HG03060 (cell line): Measurements from ENCODE around the gene SLC32A1.

Experiments used
- ATAC-seq: cut with Tn5 transposase; IDR thresholded peaks from one replicate; pipeline ENCODE4 v1.9.1; 2021; ENCODE audit warnings: low read depth, moderate number of reproducible peaks; ENCODE audit not compliant: unreplicated experiment

The SLC32A1 gene

DNA sequence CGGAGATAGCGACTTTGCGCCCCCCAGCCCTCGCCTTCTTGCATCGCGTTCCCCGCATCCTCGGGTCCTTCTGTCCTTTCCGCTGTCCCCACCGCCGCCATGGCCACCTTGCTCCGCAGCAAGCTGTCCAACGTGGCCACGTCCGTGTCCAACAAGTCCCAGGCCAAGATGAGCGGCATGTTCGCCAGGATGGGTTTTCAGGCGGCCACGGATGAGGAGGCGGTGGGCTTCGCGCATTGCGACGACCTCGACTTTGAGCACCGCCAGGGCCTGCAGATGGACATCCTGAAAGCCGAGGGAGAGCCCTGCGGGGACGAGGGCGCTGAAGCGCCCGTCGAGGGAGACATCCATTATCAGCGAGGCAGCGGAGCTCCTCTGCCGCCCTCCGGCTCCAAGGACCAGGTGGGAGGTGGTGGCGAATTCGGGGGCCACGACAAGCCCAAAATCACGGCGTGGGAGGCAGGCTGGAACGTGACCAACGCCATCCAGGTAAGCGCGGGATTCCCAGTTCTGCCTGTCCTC, 401 bp downstream of the SLC32A1 start:
- ATAC-seq = no peak

DNA sequence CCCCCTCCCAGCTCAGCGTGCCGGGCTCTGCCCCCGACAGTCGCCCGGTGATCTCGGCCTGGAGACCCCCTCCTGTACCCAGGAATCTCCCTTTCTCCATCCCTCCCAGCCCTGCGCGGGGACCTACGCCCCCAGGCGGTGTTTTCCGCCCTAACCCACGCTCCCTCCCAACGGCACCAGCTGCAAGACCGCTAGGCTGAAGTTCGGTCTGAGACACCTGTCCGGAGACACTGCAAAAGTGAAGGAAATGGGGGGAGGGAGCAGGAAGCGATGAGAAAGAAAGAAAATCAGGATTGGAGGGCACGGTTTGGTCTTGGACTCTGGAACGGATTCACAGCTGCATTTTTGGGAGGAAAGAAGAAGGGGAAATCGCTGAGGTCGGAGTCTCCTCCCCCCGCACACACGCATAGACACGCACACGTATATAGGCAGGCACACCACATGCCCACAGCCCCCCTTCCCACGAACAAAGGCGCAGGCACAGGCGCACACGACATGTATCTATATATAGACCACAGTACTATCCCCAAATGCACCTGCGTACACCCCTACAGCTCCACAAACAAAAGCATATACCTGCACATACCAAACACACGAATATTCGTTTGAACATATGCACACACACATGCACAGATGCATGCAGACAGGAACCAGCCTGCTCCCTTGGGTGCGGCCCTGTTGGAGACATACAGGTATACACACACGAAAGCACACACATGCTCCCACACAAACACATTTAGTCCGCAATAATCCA, 1.0 kb downstream of the SLC32A1 start:
- ATAC-seq = no peak

DNA sequence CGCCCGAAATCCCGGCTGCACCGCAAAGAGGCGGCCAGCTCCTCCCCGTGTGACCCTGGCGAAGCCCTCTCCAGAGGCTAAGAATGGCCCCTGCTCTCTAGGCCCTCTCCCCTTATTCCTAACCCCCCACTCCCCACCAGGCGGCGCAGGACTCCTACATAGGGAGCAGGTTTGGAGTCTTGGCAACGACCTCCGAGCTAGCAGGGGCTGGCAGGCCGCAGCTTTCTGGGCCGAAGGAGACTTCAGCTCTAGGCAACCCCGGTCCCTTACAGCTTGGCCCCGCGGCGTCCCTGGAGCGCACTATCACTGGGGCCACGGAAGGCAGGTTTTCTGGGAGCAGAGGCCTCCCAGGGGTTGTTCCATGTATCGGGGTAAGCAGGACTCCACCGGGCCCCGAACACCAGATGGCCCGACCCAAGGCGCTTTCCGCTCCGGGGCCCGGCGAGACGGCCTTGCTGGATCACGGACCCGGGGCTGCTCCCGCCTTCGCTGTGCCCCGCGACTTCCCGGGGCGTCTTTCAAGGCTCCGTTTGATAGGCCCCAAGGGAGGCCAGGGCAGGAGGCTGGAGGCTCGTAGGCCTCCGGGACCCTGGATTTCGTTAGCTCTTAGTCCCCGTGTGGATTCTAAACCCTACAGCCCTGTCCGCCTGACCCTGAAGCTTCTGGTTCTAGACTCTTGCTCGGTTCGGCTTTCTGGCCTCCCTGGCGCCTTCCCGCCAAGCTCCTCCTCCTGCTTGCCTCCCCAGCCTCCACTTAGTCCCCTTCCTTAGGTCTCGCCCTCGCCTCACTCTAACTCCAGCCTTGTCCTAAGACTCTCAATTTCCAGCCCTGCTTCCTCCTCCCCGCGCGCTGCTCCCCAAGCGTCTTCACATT, 1.9 kb downstream of the SLC32A1 start:
- ATAC-seq = no peak

DNA sequence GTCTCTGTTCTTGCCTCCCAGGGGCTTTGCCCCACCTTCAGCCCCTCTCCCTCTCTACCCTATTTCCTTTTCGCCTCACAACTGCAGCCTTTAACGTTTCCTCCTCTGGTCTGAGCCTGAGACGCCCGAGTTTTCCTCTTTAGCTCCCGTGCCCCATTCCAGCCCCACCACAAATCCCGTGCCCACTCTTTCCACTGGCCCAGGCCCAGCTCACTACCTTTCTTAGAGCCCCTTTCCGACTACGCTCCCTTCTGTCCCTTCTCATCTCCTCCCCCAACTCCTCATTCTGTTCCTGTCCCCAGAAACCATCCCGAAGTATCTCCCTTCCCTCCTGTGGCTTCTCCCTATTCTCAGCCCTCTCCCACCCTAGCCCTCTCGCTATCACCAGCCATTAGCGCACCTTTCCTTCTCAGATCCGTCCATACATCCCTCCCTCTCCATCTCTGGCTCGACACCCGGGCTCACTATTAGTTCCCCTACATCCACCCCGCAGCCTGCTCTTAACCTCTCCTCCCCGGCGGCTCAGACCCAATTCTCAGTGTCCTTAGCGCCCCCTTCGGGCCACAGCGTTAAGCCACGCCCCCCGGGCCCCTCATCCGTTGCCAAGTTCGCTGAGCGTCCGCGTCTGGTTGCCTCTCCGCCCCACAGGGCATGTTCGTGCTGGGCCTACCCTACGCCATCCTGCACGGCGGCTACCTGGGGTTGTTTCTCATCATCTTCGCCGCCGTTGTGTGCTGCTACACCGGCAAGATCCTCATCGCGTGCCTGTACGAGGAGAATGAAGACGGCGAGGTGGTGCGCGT, 2.7 kb downstream of the SLC32A1 start:
- no peak for ATAC-seq

DNA sequence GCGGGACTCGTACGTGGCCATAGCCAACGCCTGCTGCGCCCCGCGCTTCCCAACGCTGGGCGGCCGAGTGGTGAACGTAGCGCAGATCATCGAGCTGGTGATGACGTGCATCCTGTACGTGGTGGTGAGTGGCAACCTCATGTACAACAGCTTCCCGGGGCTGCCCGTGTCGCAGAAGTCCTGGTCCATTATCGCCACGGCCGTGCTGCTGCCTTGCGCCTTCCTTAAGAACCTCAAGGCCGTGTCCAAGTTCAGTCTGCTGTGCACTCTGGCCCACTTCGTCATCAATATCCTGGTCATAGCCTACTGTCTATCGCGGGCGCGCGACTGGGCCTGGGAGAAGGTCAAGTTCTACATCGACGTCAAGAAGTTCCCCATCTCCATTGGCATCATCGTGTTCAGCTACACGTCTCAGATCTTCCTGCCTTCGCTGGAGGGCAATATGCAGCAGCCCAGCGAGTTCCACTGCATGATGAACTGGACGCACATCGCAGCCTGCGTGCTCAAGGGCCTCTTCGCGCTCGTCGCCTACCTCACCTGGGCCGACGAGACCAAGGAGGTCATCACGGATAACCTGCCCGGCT, 3.4 kb downstream of the SLC32A1 start:
- ATAC-seq = no peak

DNA sequence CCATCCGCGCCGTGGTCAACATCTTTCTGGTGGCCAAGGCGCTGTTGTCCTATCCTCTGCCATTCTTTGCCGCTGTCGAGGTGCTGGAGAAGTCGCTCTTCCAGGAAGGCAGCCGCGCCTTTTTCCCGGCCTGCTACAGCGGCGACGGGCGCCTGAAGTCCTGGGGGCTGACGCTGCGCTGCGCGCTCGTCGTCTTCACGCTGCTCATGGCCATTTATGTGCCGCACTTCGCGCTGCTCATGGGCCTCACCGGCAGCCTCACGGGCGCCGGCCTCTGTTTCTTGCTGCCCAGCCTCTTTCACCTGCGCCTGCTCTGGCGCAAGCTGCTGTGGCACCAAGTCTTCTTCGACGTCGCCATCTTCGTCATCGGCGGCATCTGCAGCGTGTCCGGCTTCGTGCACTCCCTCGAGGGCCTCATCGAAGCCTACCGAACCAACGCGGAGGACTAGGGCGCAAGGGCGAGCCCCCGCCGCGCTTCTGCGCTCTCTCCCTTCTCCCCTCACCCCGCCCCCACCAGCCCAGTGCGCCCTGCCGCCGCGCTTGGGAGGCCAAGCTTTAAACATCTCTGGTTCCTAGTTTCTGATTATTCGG, 4.0 kb downstream of the SLC32A1 start:
- no peak for ATAC-seq

DNA sequence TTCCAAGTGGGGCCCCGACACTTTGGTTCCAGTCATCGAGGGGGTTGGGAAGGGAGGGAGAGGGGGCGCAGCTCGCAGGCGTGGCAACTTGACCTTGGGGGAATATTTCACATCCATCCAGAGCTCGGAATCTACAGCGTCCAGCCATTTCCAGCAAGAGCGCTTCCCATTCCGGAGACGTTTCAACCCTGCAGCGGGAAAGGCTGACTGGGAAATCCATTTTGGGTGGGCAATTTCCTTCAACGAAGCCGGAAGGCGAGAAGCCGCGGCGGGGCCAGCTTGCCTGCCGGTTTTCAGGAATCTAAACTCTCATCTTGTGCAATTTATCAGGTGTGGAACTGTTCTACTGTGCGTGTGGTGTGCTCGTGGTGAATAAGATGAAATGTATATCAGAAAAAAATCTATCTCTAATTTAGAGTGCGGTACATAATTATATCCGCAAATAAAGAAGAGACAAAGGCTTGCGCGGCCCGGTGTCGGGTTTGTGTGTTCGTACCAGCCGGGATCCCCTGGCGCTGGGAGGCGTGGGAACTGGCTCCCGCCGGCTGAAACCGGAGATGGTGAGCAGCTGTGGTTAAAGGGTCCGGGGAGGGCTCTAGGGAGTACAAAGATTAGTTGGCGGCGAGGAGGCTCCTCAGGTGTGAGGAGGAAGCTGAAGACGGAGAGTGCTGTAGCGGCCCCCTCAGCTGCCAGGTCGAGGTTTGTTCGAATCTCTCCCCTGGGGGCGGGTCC, 4.8 kb downstream of the SLC32A1 start:
- ATAC-seq = no peak

DNA sequence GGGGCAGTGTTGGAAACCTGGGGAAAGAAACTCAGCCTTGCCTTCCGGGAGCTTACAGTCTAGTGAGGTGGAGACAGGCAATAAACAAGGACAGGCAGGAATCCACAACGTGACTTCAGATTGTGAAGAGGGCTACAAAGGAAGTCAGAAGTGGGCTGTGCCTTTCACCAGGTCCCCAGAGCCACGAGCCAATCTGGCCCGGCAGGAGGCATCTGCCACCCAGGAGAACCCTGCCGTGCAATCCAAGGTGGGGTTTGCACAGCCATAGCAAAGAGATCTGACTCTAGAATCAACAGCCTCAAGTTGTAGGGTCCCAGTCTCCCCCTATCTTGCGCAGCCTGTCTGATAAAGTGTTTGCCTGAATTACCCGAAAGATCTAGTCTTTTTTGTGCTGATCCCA, 5.5 kb downstream of the SLC32A1 start:
- ATAC-seq = no peak

DNA sequence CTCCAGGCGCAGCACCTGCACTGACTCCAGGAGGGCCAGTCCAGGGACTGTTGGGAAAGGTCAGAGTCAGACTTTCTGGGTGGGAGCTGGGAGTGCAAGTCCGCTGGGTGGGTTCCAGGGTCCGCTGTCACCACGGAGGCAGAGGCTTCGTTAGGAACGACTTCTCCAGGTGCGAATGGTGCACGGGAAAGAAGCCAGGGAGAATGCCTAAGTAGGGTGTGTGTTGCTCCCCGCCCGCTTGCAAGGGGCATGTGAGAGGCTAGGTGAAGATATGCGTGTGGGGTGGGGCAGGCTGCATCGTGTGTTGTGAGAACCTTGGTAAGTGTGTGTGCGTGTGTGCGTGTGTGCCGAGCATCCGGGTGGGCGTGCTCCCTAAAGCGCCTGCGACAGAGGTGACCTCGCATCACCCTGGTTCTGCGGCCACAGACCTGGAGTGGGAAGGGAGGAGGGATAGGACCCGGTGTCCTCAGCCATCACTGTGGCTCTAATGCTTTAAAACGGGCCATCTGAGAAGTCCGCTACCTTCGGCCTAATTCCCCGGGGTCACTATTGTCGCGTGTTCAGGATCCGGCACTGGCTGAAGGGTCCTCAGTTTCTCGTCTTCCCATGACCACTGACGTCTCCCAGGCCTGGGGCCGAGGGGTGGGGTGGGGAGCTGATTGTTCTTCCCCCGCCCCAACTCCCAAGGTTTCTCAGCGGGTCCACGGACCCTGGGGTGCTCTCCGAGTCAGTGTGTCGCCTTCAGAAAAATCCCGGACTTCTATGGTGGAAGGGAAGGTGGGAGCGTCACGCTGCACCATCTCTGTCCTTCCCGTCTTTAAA, 6.1 kb downstream of the SLC32A1 start:
- ATAC-seq = no peak

DNA sequence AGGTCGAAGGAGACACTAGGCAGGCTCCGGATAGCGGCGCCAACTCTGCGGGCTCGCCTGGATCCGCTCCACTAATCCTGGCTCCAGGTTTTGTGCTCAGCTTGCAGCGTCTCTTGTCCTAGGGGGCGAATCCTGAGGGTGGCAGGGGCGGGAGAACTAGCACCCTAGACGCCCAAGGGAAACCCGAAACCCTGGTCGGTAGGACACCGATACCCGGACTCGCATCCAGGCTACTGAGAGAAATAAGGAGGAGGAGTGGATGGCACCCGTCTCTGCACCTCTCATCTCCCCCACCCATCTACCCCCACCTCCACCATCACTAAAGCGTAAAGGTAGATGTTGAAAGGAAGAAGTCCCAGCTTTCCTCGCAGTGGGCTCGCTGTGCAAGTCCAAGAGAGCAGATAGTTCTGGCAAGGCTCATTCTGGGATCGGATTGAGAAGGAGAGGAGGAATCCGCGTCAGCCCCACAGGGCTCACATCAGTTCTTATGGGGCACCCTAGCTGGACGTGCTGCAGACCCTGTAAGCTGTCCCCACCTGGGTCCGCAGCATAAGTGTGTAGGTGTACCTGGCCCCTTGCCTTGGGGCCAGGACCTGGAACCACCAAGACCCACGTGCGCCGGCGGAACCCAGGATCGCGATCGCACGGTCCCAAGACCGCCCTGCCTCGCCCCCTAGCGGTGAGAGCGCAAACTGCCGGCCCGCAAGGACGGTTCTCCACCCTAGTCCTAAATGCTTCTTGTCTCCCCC, 6.9 kb downstream of the SLC32A1 start:
- ATAC-seq = no peak

DNA sequence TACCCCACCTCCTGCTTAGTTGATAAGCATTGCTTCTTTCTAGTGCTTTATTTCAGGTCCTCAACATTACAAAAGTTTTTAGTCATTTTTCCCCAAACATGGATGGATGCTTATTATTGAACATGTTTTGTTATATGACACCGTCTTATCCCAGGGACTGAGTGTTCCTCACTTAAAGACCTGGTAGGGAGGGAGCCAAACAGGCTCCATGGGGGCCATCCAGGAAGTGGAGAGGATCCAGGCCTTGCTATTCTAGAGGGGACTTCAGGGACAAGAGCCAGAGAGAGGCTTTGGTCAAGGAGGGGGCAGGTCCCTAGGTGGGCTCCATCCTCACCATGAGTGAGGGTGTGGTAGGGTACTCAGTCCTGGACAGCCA, 7.4 kb downstream of the SLC32A1 start:
- no peak for ATAC-seq

DNA sequence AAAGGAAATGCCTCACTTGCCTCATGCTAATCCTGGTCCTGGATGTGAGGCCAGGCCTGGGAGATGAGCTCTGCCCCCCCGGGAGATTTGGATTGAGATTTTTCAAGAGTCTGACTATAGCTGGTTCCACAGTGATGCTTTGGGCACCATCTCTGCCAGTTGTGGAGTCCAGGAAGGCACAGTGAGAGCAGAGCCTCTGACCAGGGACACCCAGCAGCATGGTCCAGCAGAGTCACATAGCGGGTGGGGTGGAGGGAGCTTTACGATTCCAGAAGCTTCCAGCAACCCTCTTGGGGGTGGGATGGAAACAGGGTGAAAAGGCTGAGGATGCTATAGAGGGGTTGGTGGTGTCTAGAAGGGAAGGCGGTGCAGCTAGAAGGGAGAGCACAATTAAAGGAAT, 8.7 kb downstream of the SLC32A1 start:
- no peak for ATAC-seq

DNA sequence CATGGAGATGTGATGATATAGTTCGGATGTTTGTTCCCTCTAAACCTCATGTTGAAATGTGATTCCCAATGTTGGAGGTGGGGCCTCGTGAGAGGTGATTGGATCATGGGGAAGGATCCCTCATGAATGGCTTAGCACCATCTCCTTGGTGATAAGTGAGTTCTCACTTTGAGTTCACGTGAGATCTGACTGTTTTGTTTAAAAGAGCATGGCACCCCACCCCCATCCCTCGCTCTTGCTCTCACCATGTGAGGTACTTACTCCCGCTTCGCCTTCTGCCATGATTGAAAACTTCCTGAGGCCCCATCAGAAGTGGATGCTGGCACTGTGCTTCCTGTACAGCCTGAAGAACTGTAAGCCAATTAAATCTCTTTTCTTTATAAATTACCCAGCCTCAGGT, 10.9 kb downstream of the SLC32A1 start:
- ATAC-seq = no peak

DNA sequence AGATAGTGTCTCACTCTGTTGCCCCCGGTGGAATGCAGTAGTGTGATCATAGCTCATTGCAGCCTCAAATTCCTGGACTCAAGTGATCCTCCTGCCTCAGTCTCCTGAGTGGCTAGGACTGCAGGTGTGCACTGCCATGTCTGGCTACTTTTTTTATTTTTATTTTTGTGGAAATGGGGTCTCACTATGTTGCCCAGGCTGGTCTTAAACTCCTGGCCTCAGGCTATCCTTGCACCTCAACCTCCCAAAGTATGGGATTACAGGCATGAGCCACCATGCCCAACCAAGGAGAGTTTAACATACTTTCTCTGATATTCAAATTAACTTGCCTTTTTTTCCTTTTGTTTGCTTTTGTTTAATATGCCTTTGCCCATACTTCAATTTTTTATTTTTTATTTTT, 13.6 kb downstream of the SLC32A1 start:
- ATAC-seq = no peak

DNA sequence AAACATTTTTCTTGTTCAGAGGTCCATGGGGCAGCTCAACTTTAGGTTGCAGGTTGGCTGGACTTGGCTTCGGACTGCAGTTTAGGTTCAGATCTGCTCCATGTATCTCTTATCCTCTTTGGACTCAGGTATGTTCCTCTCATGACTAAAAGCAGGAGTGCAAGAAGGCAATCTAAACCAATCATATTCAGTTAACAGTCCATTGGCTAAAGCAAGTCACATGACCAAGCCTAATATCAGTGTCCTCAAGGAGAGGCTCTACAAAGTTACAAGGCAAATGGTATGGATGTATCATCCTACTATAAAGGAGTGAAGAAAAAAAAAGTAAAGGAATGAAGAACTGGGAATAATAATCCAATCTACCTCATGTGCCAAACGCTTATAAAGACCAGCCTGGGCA, 21.5 kb downstream of the SLC32A1 start:
- ATAC-seq = no peak

DNA sequence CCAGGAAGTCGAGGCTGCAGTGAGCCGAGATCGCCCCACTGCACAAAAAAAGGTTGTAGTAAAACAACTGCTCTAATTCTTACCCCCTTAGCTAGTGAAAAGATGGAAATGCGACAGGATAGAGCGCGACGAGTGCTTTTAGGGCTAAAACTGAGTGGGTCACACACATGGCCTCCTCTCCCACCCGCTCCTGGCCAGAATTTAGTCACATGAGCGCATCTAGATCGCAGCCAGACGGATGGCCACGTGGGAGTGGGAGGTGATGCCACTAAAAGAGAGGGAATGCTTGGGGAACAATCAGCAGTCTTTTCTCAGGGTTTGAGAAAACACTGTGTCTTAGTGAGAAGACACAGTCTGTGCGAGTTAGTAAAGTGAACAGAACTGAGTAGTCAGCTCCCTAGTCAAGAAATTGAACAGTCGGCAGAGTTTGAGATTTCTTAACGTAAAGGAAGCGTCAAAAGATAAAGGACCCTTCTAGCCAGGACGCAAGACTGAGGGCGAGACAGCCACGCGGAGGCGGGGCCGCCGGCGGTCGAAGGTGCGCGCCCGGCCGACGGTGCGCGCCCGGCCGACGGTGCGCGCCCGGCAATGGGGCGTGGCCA, 23.3 kb downstream of the SLC32A1 start:
- no peak for ATAC-seq

DNA sequence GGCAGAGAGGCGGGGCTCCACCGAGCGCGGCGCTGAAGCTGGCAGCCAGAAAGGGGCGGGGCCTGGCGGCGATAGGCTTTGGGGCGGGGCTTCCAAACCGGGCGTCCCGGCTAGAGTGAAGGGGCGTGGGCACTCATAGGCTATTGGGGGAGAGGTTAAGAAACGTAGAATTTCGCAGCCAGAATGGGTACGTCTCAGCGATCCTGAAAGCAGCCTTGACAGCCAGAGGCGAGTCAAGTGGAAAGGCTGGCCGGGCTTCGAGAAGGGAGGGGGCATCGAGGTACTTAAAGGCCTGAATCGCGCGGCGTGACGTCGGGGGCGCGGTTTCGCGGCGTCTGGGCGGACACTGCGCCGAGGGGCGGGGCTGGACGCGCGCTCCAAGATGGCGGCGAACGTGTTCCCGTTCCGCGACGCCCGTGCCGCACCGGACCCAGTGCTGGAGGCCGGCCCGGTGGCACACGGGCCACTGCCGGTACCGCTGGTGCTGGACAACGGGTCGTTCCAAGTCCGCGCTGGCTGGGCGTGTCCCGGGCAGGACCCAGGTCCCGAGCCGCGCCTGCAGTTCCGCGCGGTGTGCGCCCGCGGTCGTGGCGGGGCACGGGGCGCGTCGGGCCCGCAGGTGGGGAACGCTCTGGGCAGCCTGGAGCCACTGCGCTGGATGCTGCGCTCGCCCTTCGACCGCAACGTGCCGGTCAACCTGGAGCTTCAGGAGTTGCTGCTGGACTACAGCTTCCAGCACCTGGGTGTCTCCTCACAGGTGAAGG, 24.0 kb downstream of the SLC32A1 start, which contains the start of gene ACTR5:
Gene ACTR5 (plus strand): TSS at position 364 of the 764 bp plus-strand sequence. CDS start 19 bp downstream, at position 383.
- ATAC-seq = peak; percentile 63
